ENCODE measurements around the gene SEC23A. TPM values are rescaled to one million over a fixed set of nuclear protein-coding genes. Genes with fewer than 3 reads are reported as not detected.

The SEC23A gene
- total and polyA plus RNA-seq, 4 donors = 36.5 to 169 (median 52.1) TPM

GRCh38 chr14:39113685-39114072 is 10.6 kb upstream of the SEC23A start:
- WGBS = 81% methylated on average over 3 of the region's 3 CpGs
- Histone ChIP-seq H3K4me3 (ENCODE audit: low read depth in 1 of 3, low read length in 3 of 3) (peak overlapping the region; percentile 59 to 94 (median 68)), H3K4me1 (ENCODE audit: control insufficient read depth in 4 of 4, insufficient read depth in 4 of 4, low read length in 3 of 4) (peaks cover 0 to 14% (median 8%) of the 10 kb centered on the region in 4 donors), H3K36me3 (ENCODE audit: control insufficient read depth in 4 of 4, insufficient read depth in 3 of 4, low read depth in 1 of 4, low read length in 3 of 4) (peaks cover 0 to 6% (median 3%) of the 10 kb centered on the region in 4 donors), H3K9me3 (ENCODE audit: control insufficient read depth in 4 of 4, low read length in 3 of 4) (no peaks in the 10 kb centered on the region), H3K9ac (ENCODE audit: low read depth in 1 of 2, low read length in 2 of 2) (peak overlapping the region; percentile 10 to 75), H3K27ac (ENCODE audit: low read depth in 1 of 2, low read length in 2 of 2) (peak overlapping the region; percentile 57 to 70), H3K27me3 (ENCODE audit: control insufficient read depth in 4 of 4, insufficient read depth in 4 of 4, low read length in 3 of 4) (no peaks in the 10 kb centered on the region)
- TF ChIP-seq HNF4G (IDR thresholded peaks at IDR 0.05) = no peak
- no peak for TF ChIP-seq ATF3 (IDR thresholded peaks at IDR 0.05)
- TF ChIP-seq SP1 (IDR thresholded peaks at IDR 0.05) = no peak
- TF ChIP-seq CTCF (IDR thresholded peaks at IDR 0.05; ENCODE audit: low read depth, low read length, missing input control) = no peak
- TF ChIP-seq TAF1 (conservative IDR thresholded peaks at IDR 0.05) = no peak
- TF ChIP-seq GABPA (IDR thresholded peaks at IDR 0.05 in 1 of 2, conservative IDR thresholded peaks at IDR 0.05 in 1 of 2) = no peak
- TF ChIP-seq RXRA (IDR thresholded peaks at IDR 0.05) = no peak
- TF ChIP-seq RAD21 (IDR thresholded peaks at IDR 0.05) = no peak
- no peak for TF ChIP-seq HNF4A (conservative IDR thresholded peaks at IDR 0.05)
- no peak for TF ChIP-seq YY1 (IDR thresholded peaks at IDR 0.05)
- TF ChIP-seq NR2F2 (IDR thresholded peaks at IDR 0.05) = no peak
- no peak for TF ChIP-seq FOXA1 (IDR thresholded peaks at IDR 0.05)
- TF ChIP-seq ZBTB33 (IDR thresholded peaks at IDR 0.05) = no peak
- no peak for TF ChIP-seq MAX (IDR thresholded peaks at IDR 0.05)
- no peak for TF ChIP-seq JUND (IDR thresholded peaks at IDR 0.05)
- no peak for TF ChIP-seq FOXA2 (IDR thresholded peaks at IDR 0.05)
- TF ChIP-seq EGR1 (IDR thresholded peaks at IDR 0.05; ENCODE audit: low read depth in 2 of 2) = no peak
- no peak for TF ChIP-seq REST (IDR thresholded peaks at IDR 0.05)
- no peak for DNase-seq (ENCODE audit: low spot score)

Data from liver (tissue), 9 donors.